GM19035 (cell line): ENCODE data around the gene DIS3.
"Not testable (repeated sequence)": the region's sequence is repeated elsewhere in the genome, so short reads cannot be mapped to it uniquely, and the experiment has no call there.

Source experiments
- ATAC-seq: cut with Tn5 transposase; IDR thresholded peaks from one replicate; pipeline ENCODE4 v1.9.1; 2021; ENCODE audit not compliant: unreplicated experiment

The DIS3 gene

GRCh38 chr13:72781451-72782439 is at the start of gene DIS3, which contains the start of gene PIBF1:
TSS of gene DIS3 (minus strand) at chr13:72781900. CDS start at chr13:72781832, 68 bp downstream.
TSS of gene PIBF1 (plus strand) at chr13:72782133. CDS start at chr13:72783470, 1,337 bp downstream.
- peak; percentile 97 for ATAC-seq

GRCh38 chr13:72823724-72824123 is 42.0 kb upstream of the DIS3 start:
- ATAC-seq: no peak

- no peak for ATAC-seq
Measured at GRCh38 chr13:72823081-72823480, 41.4 kb upstream of the DIS3 start.

GRCh38 chr13:72820898-72821279 is 39.2 kb upstream of the DIS3 start:
- no peak for ATAC-seq

- no peak for ATAC-seq
Measured at GRCh38 chr13:72820156-72820897, 38.6 kb upstream of the DIS3 start.

- ATAC-seq: no peak
Measured at GRCh38 chr13:72808917-72809500, 27.3 kb upstream of the DIS3 start.

GRCh38 chr13:72806514-72806913 is 24.8 kb upstream of the DIS3 start:
- ATAC-seq: not testable (repeated sequence)

GRCh38 chr13:72805676-72806346 is 24.1 kb upstream of the DIS3 start:
- no peak for ATAC-seq

GRCh38 chr13:72804301-72804700 is 22.6 kb upstream of the DIS3 start:
- no peak for ATAC-seq

GRCh38 chr13:72798817-72799216 is 17.1 kb upstream of the DIS3 start:
- no peak for ATAC-seq

GRCh38 chr13:72792640-72793039 is 10.9 kb upstream of the DIS3 start:
- no peak for ATAC-seq

GRCh38 chr13:72788831-72789230 is 7.1 kb upstream of the DIS3 start:
- no peak for ATAC-seq

- not testable (repeated sequence) for ATAC-seq
Measured at GRCh38 chr13:72784679-72785078, 3.0 kb upstream of the DIS3 start.

- ATAC-seq: no peak
Measured at GRCh38 chr13:72782717-72783116, 1.0 kb upstream of the DIS3 start.

- ATAC-seq: no peak
Measured at GRCh38 chr13:72774019-72774418, 7.7 kb downstream of the DIS3 start.

- no peak for ATAC-seq
Measured at GRCh38 chr13:72763411-72763810, 18.3 kb downstream of the DIS3 start.

GRCh38 chr13:72760189-72760588 is 21.5 kb downstream of the DIS3 start:
- peak; percentile 49 for ATAC-seq

- ATAC-seq: no peak
Measured at GRCh38 chr13:72757792-72758535, 23.7 kb downstream of the DIS3 start.

GRCh38 chr13:72754111-72754510 is 27.6 kb downstream of the DIS3 start:
- no peak for ATAC-seq

- ATAC-seq: no peak
Measured at GRCh38 chr13:72751220-72751619, 30.5 kb downstream of the DIS3 start.
